Measurements from ENCODE around the gene PLA2G6.

PLA2G6 gene

GRCh38 chr22:38069372-38070249 lies 112.0 kb downstream of the PLA2G6 start:
- DNase-seq = no peak

GRCh38 chr22:38068641-38069371 lies 112.8 kb downstream of the PLA2G6 start:
- DNase-seq = no peak

- no peak for DNase-seq
Observed at GRCh38 chr22:38067761-38068360, 113.8 kb downstream of the PLA2G6 start.

GRCh38 chr22:38067028-38067415 lies 114.6 kb downstream of the PLA2G6 start:
- no peak for DNase-seq

GRCh38 chr22:38066381-38067027 lies 115.1 kb downstream of the PLA2G6 start:
- no peak for DNase-seq

- DNase-seq = no peak
Observed at GRCh38 chr22:38065539-38065938, 116.1 kb downstream of the PLA2G6 start.

- no peak for DNase-seq
Observed at GRCh38 chr22:38062791-38063190, 118.8 kb downstream of the PLA2G6 start.
